H9 (cell line): ENCODE data around the gene CCDC150. TPM values are rescaled to one million over a fixed set of nuclear protein-coding genes. Genes with fewer than 3 reads are reported as not detected.

ENCODE experiments used
- DNase-seq: peaks from one replicate; pipeline ENCODE4 v3.0.0-alpha.2; 2017
- H2AFZ ChIP-seq: one replicate; pipeline ENCODE4 v1.6.1; 2013; ENCODE audit warnings: mild to moderate bottlenecking, low read length, control low read depth, moderate library complexity
- H2AK5ac ChIP-seq: 2 replicates; pipeline ENCODE4 v1.6.1; 2013; ENCODE audit warnings: low read length, control low read depth, mixed read lengths; ENCODE audit not compliant: insufficient read length
- H2BK120ac ChIP-seq: one replicate; pipeline ENCODE4 v1.6.1; 2013; ENCODE audit warnings: low read depth, mild to moderate bottlenecking, low read length, control low read depth, inconsistent platforms; ENCODE audit not compliant: poor library complexity, severe bottlenecking
- H2BK12ac ChIP-seq: 2 replicates; pipeline ENCODE4 v1.6.1; 2013; ENCODE audit warnings: low read length, control low read depth, mixed read lengths, low read depth; ENCODE audit not compliant: insufficient read length
- H2BK15ac ChIP-seq: 2 replicates; pipeline ENCODE4 v1.6.1; 2013; ENCODE audit warnings: low read depth, low read length, control low read depth
- H2BK20ac ChIP-seq: one replicate; pipeline ENCODE4 v1.6.1; 2013; ENCODE audit warnings: low read depth, mild to moderate bottlenecking, low read length, control low read depth, inconsistent platforms; ENCODE audit not compliant: poor library complexity, severe bottlenecking
- H2BK5ac ChIP-seq: 2 replicates; pipeline ENCODE4 v1.6.1; 2013; ENCODE audit warnings: low read length, control low read depth, mixed read lengths; ENCODE audit not compliant: insufficient read length
- H3K14ac ChIP-seq: 2 replicates; pipeline ENCODE4 v1.6.1; 2013; ENCODE audit warnings: low read length, control low read depth; ENCODE audit not compliant: insufficient read depth
- H3K18ac ChIP-seq: 2 replicates; pipeline ENCODE4 v1.6.1; 2013; ENCODE audit warnings: low read depth, mild to moderate bottlenecking, mixed read lengths, low read length, control low read depth; ENCODE audit not compliant: insufficient read length
- H3K23ac ChIP-seq: 2 replicates; pipeline ENCODE4 v1.6.1; 2013; ENCODE audit warnings: low read length, control low read depth, mixed read lengths, low read depth; ENCODE audit not compliant: insufficient read length
- H3K23me2 ChIP-seq: 2 replicates; pipeline ENCODE4 v1.6.1; 2013; ENCODE audit warnings: low read depth, mild to moderate bottlenecking, mixed read lengths, low read length, control low read depth; ENCODE audit not compliant: insufficient read length, poor library complexity, severe bottlenecking
- H3K27ac ChIP-seq: 2 replicates; pipeline ENCODE4 v1.5.1; 2013; ENCODE audit warnings: low read length, control low read depth, mixed read lengths, low read depth; ENCODE audit not compliant: insufficient read length
- H3K27me3 ChIP-seq: 2 replicates; pipeline ENCODE4 v1.6.1; 2013; ENCODE audit warnings: low read length, control low read depth, inconsistent platforms; ENCODE audit not compliant: insufficient read depth
- H3K4ac ChIP-seq: 2 replicates; pipeline ENCODE4 v1.6.1; 2013; ENCODE audit warnings: low read depth, mild to moderate bottlenecking, control low read depth, inconsistent platforms, low read length, moderate library complexity
- H3K4me1 ChIP-seq: 2 replicates; pipeline ENCODE4 v1.6.1; 2013; ENCODE audit warnings: low read length, control low read depth, inconsistent platforms; ENCODE audit not compliant: insufficient read depth
- H3K4me2 ChIP-seq: 2 replicates; pipeline ENCODE4 v1.6.1; 2013; ENCODE audit warnings: low read length, control low read depth, mixed read lengths; ENCODE audit not compliant: insufficient read length, insufficient read depth
- H3K56ac ChIP-seq: 2 replicates; pipeline ENCODE4 v1.6.1; 2013; ENCODE audit warnings: low read depth, mild to moderate bottlenecking, mixed read lengths, low read length, control low read depth; ENCODE audit not compliant: insufficient read length
- H3K79me1 ChIP-seq: 2 replicates; pipeline ENCODE4 v1.6.1; 2013; ENCODE audit warnings: low read depth, mild to moderate bottlenecking, moderate library complexity, low read length, control low read depth, inconsistent platforms; ENCODE audit not compliant: insufficient read depth, poor library complexity, severe bottlenecking
- H3K79me2 ChIP-seq: 2 replicates; pipeline ENCODE4 v1.6.1; 2013; ENCODE audit warnings: low read length, control low read depth, inconsistent platforms; ENCODE audit not compliant: insufficient read depth
- H3K9ac ChIP-seq: 2 replicates; pipeline ENCODE4 v1.6.1; 2013; ENCODE audit warnings: low read length, control low read depth, mixed read lengths; ENCODE audit not compliant: insufficient read length; ENCODE audit errors: extremely low read depth
- H3K9me3 ChIP-seq: one replicate; pipeline ENCODE4 v1.6.1; 2013; ENCODE audit warnings: low read depth, low read length, inconsistent platforms; ENCODE audit not compliant: control insufficient read depth
- H3T11ph ChIP-seq: one replicate; pipeline ENCODE4 v1.6.1; 2013; ENCODE audit warnings: mild to moderate bottlenecking, low read length, control low read depth, inconsistent platforms
- H4K20me1 ChIP-seq: one replicate; pipeline ENCODE4 v1.6.1; 2013; ENCODE audit not compliant: control insufficient read depth, insufficient read length, insufficient read depth
- H4K5ac ChIP-seq: 2 replicates; pipeline ENCODE4 v1.6.1; 2013; ENCODE audit warnings: low read depth, mild to moderate bottlenecking, mixed read lengths, low read length, control low read depth; ENCODE audit not compliant: insufficient read length
- H4K8ac ChIP-seq: replicated peaks from 2 replicates; pipeline ENCODE4 v1.6.1; 2013; ENCODE audit warnings: low read length, control low read depth, mixed read lengths, low read depth; ENCODE audit not compliant: insufficient read length
- H4K91ac ChIP-seq: 2 replicates; pipeline ENCODE4 v1.6.1; 2013; ENCODE audit warnings: low read depth, mild to moderate bottlenecking, moderate library complexity, mixed read lengths, low read length, control low read depth; ENCODE audit not compliant: insufficient read length
- H3K27ac Mint-ChIP-seq, 3 experiments: 2 replicates in 2 of 3; 3 replicates in 1 of 3; pipeline ENCODE4 v1.8.0; 2020 to 2021; ENCODE audit warnings: mixed read lengths in 3 of 3, mild to moderate bottlenecking in 1 of 3, moderate library complexity in 1 of 3
- H3K27me3 Mint-ChIP-seq: 2 replicates; pipeline ENCODE4 v1.8.0; 2021; ENCODE audit warnings: low read depth, mild to moderate bottlenecking, moderate library complexity, mixed read lengths
- H3K36me3 Mint-ChIP-seq, 3 experiments: 2 replicates in 2 of 3; 3 replicates in 1 of 3; pipeline ENCODE4 v1.8.0; 2020 to 2021; ENCODE audit warnings: low read depth in 3 of 3, mixed read lengths in 3 of 3; ENCODE audit not compliant: insufficient read depth in 1 of 3
- H3K4me1 Mint-ChIP-seq, 2 experiments: 2 replicates each; pipeline ENCODE4 v1.8.0; 2020; ENCODE audit warnings: mixed read lengths in 2 of 2
- H3K4me3 Mint-ChIP-seq, 2 experiments: 2 replicates in 1 of 2; 3 replicates in 1 of 2; pipeline ENCODE4 v1.8.0; 2020 to 2021; ENCODE audit warnings: mild to moderate bottlenecking in 2 of 2, mixed read lengths in 2 of 2, moderate library complexity in 1 of 2
- H3K9me3 Mint-ChIP-seq, 2 experiments: 2 replicates in 1 of 2; 3 replicates in 1 of 2; pipeline ENCODE4 v1.8.0; 2020; ENCODE audit warnings: mild to moderate bottlenecking in 2 of 2, mixed read lengths in 2 of 2, moderate library complexity in 1 of 2
- CTCF ChIP-seq: fragments of 200-600 bp; sonication (generic); conservative IDR thresholded peaks from 3 replicates; pipeline ENCODE4 v1.8.0; 2021; ENCODE audit warnings: antibody characterized with exemption, mild to moderate bottlenecking
- WGBS: extraction: QIAGEN DNeasy Blood & Tissue Kit; methylation state at CpG from one replicate; pipeline ENCODE4 v1.1.7; 2013; ENCODE audit warnings: missing lambda C conversion rate, low lambda C conversion rate, mixed read lengths; ENCODE audit not compliant: insufficient read length; ENCODE audit errors: extremely low coverage; 5-methylcytosine and 5-hydroxymethylcytosine counted together
- total RNA-seq: library from RNA; stranded (reverse); gene quantifications from 2 replicates; pipeline ENCODE4 v1.2.1, GENCODE V29; 2021

Gene CCDC150
- total RNA-seq, 1 experiment from 2014 or later, result 26.2 TPM

DNA sequence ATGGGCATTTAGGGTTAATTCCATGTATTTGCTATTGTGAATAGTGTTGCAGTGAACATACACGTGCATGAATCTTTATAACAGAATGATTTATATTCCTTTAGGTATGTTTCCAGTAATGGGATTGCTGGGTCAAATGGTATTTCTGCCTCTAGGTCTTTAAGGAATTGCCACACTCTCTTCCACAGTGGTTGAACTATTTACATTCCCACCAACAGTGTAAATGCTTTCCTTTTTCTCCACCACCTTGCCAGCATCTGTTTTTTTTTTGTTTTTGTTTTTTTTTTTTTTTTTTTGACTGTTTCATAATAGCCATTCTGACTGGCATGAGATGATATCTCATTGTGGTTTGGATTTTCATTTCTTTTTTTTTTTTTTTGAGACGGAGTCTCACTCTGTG, 97.5 kb downstream of the CCDC150 start:
- no peaks in the 10 kb centered on the region for H3K27me3 ChIP-seq
- no peak overlapping the region for H3K27ac ChIP-seq
- H3T11ph ChIP-seq, result no peak overlapping the region
- no peak for DNase-seq
- no peak overlapping the region for H4K8ac ChIP-seq
- H4K91ac ChIP-seq, result no peak overlapping the region
- no peak for TF ChIP-seq CTCF
- no peak overlapping the region for H4K5ac ChIP-seq
- no peaks in the 10 kb centered on the region for H3K9me3 ChIP-seq
- no peak overlapping the region for H3K4ac ChIP-seq
- H4K20me1 ChIP-seq, result no peaks in the 10 kb centered on the region
- no peaks in the 10 kb centered on the region for H3K79me1 ChIP-seq
- H2BK120ac ChIP-seq, result no peak overlapping the region
- no CpG with 5 or more reads among the region's 2 CpGs for WGBS
- H2AK5ac ChIP-seq, result no peak overlapping the region
- no peaks in the 10 kb centered on the region for H3K79me2 ChIP-seq
- H2BK15ac ChIP-seq, result no peak overlapping the region
- H3K4me1 ChIP-seq, result no peaks in the 10 kb centered on the region
- no peak overlapping the region for H3K23ac ChIP-seq
- no peak overlapping the region for H2AFZ ChIP-seq
- no peak overlapping the region for H2BK12ac ChIP-seq
- H2BK20ac ChIP-seq, result no peak overlapping the region
- Mint-ChIP-seq H3K27me3 (no peaks in the 10 kb centered on the region; the same call in 1 of the 2 replicates), H3K4me3 (no peak overlapping the region), H3K4me1 (no peaks in the 10 kb centered on the region), H3K27ac (no peak overlapping the region), H3K9me3 (peaks cover 9 to 15% of the 10 kb centered on the region in 2 experiments; a peak in 2 of 5 replicates), H3K36me3 (peaks cover 55 to 66% (median 64%) of the 10 kb centered on the region in 3 experiments)
- no peak overlapping the region for H3K14ac ChIP-seq
- no peaks in the 10 kb centered on the region for H3K23me2 ChIP-seq
- H3K9ac ChIP-seq, result no peak overlapping the region
- H2BK5ac ChIP-seq, result no peak overlapping the region
- H3K56ac ChIP-seq, result no peak overlapping the region
- H3K18ac ChIP-seq, result no peak overlapping the region
- H3K4me2 ChIP-seq, result no peak overlapping the region
